Right atrium auricular region (tissue), 2 donors: ENCODE results near the gene PLIN3. TPM values are rescaled to one million over a fixed set of nuclear protein-coding genes. Genes with fewer than 3 reads are reported as not detected.

Source experiments
- DNase-seq: peaks from one replicate; pipeline ENCODE4 v3.0.0-alpha.2; 2019; ENCODE audit warnings: low spot score
- H3K27ac ChIP-seq, 2 donors: fragments of 200-600 bp; sonication (generic); 1 replicate in 1 of 2; 2 replicates in 1 of 2; pipeline ENCODE4 v1.5.1; 2016 to 2019
- H3K27me3 ChIP-seq, 2 donors: fragments of 200-600 bp; sonication (generic); one replicate each; pipeline versions ENCODE4 v1.5.1 to v1.6.0; 2017 to 2019
- H3K36me3 ChIP-seq: fragments of 200-600 bp; sonication (generic); one replicate; pipeline ENCODE4 v1.5.1; 2016
- H3K4me1 ChIP-seq, 2 donors: fragments of 200-600 bp; sonication (generic); one replicate each; pipeline versions ENCODE4 v1.5.1 to v1.6.0; 2017 to 2019
- H3K4me3 ChIP-seq, 2 donors: fragments of 200-600 bp; sonication (generic); 1 replicate in 1 of 2; 2 replicates in 1 of 2; pipeline ENCODE4 v1.5.1; 2017 to 2019; ENCODE audit warnings: mild to moderate bottlenecking in 1 of 2, moderate library complexity in 1 of 2
- H3K9me3 ChIP-seq, 2 donors: fragments of 200-600 bp; sonication (generic); one replicate each; pipeline ENCODE4 v1.5.1; 2019
- total RNA-seq, 2 donors: library from RNA; depleted of rRNA; stranded (reverse); fragments of >200 nt; gene quantifications; one replicate each; pipeline ENCODE4 v1.1.0, GENCODE V29; 2016
- TF ChIP-seq, protein P1 (sequence below), 2 donors: fragments of 200-600 bp; sonication (generic); IDR thresholded peaks; one replicate each; pipeline ENCODE4 v1.5.1; 2019; ENCODE audit warnings: antibody characterized with exemption in 2 of 2

Gene PLIN3
- total RNA-seq, 2 donors from 2014 or later: 23.3 to 27.2 TPM

DNA sequence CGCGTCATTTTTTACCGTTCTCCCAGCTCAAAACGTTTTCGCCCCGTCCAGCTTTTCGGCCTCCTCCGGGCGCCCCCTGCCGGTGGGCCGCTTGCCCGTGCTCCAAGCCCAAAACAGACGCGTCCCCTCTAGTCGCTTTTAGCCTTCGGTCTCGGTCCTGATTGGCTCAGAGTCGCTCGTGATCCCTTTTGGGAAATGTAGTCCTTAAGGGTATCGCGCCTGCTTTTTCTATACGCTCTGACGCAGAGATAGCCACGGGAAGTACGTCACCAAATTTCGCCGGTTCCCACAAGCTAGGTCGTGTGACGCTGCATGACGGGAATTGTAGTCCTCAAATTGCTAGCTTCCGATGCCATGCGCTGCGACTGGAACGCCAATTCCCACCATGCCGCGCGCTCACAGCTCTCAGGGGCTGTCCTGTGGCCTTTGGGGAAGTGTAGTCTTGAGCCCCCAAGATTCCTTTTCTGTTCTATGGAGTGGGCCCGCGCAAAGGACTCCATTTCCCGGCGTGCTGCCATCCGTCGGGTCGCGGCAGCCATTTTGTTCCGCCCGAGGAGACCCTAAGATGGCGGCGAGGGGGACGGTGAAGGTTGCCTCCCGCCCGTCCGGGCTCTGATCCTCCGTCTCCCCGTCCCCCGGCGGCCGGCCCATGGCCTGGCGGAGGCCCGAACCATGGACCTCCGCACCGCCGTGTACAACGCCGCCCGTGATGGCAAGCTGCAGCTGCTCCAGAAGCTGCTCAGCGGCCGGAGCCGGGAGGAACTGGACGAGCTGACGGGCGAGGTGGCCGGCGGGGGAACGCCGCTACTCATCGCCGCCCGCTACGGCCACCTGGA, 76.1 kb downstream of the PLIN3 start, which contains the start of gene FEM1A:
FEM1A (plus strand) TSS at position 552 of the 836 bp plus-strand sequence; CDS start at position 673, 121 bp downstream.
- Histone ChIP-seq H3K36me3 (peaks cover 34% of the 10 kb centered on the region), H3K27ac (peak within 1 kb of the TSS; percentile 93), H3K9me3 (no peaks in the 10 kb centered on the region), H3K4me1 (peaks cover 0 to 43% of the 10 kb centered on the region in 2 donors), H3K27me3 (no peaks in the 10 kb centered on the region), H3K4me3 (peak within 1 kb of the TSS; percentile 91 to 92)
- TF ChIP-seq, protein P1, sequence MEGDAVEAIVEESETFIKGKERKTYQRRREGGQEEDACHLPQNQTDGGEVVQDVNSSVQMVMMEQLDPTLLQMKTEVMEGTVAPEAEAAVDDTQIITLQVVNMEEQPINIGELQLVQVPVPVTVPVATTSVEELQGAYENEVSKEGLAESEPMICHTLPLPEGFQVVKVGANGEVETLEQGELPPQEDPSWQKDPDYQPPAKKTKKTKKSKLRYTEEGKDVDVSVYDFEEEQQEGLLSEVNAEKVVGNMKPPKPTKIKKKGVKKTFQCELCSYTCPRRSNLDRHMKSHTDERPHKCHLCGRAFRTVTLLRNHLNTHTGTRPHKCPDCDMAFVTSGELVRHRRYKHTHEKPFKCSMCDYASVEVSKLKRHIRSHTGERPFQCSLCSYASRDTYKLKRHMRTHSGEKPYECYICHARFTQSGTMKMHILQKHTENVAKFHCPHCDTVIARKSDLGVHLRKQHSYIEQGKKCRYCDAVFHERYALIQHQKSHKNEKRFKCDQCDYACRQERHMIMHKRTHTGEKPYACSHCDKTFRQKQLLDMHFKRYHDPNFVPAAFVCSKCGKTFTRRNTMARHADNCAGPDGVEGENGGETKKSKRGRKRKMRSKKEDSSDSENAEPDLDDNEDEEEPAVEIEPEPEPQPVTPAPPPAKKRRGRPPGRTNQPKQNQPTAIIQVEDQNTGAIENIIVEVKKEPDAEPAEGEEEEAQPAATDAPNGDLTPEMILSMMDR (IDR thresholded peaks at IDR 0.05): peak; percentile 97 to 98
- DNase-seq: peak; percentile 100

Other genes with a start within 250 kb of the PLIN3 start
- gene TNFAIP8L1, start 228.2 kb downstream of the PLIN3 start, total RNA-seq: 1 to 10 TPM; 2.6 to 4.2 TPM
- 10 to 100 TPM; 26.3 to 36.6 TPM for gene MYDGF, start 197.3 kb downstream of the PLIN3 start, total RNA-seq
- 10 to 100 TPM; 36.2 to 50.4 TPM for gene DPP9, start 143.8 kb downstream of the PLIN3 start, total RNA-seq
- 10 to 100 TPM; 30.5 to 51.3 TPM for gene FEM1A, start 75.9 kb downstream of the PLIN3 start, total RNA-seq
- gene TICAM1, start 36.0 kb downstream of the PLIN3 start, total RNA-seq: 1 to 10 TPM; 3.0 to 7.6 TPM
- gene ARRDC5, start 35.2 kb upstream of the PLIN3 start, total RNA-seq: not detected
- under 1 TPM; 0.28 to 0.33 TPM for gene UHRF1, start 41.8 kb upstream of the PLIN3 start, total RNA-seq
- gene KDM4B, start 101.4 kb upstream of the PLIN3 start, total RNA-seq: 10 to 100 TPM; 17.6 to 26.0 TPM